GM19463 (cell line): ENCODE data around the gene SPTBN2.

Source experiments
- ATAC-seq: cut with Tn5 transposase; IDR thresholded peaks from one replicate; pipeline ENCODE4 v1.9.1; 2021; ENCODE audit warnings: mild to moderate bottlenecking, moderate library complexity; ENCODE audit not compliant: unreplicated experiment

Gene SPTBN2

DNA sequence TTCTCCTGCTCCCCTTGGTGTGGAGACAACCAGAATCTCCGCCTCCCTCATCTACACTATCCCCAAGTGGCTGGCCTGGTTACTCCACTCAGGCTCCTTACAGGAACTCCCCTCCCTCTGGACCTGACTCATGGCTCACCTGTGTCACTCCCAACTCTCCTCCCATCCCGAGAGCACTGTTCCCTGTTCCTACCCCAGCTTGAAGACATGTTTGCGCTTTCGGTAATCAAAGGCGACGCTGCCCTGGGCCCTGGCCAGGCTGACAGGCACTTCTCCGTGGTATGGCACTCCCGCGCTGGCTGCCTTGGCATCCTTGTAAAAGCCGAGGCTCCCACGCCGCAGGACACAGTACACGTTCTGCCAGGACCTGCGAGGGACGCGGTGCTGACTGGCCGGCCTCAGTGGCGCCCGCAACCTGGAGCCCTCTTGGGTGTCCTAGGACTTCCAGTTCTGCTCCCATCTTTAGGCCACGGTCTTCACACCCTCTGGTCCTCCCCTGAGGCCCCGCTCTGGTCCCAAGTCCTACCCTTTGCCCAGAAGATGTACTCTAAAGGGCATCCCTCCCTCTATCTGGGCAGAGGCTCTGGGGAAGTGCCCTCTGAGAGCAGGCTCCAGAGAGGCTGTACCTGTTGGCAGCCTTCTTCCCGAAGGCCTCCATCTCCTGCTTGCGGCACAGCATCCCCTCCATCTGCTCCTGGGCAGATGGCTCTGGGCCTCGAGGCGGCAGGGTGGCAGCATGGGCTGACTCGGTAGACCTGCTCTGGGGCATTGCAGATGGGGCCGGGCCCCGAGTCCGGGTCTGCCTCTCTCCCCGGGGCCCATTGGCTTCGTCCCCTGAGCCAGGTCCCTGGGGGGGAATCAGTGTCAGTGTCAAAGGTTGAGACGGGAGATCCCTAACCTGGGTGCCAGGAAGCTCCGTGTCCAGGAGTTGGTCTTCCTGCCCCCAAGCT is 41.9 kb downstream of the SPTBN2 start:
- ATAC-seq = no peak

- no peak for ATAC-seq
These were observed 42.8 kb downstream of the SPTBN2 start for GRCh38 chr11:66686100-66686785.

- no peak for ATAC-seq
These were observed 43.5 kb downstream of the SPTBN2 start for GRCh38 chr11:66685276-66686099.

DNA sequence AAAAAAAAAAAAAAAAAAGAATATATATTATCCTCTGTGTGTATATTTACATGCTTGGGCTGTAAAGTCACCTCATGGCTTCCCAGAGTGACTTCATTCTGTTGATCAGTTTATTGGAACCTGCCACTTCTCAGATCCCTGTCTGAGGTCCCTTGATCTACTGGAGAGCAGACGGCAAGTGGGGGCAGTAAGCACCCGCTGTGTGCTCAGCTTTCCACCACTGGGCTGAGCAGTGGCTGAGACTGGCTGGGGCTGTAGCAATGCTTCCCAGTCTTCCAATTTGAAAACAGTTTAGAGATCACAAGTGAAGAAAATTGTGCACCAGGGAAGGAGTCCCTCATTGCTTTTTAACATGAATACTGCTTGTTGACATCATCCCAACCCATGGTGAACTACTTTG is 44.4 kb downstream of the SPTBN2 start:
- ATAC-seq = no peak

GRCh38 chr11:66683877-66684276 is 45.1 kb downstream of the SPTBN2 start:
- ATAC-seq = no peak

- ATAC-seq = no peak
These were observed 47.9 kb downstream of the SPTBN2 start for GRCh38 chr11:66680966-66681645.

- ATAC-seq = peak; percentile 93
These were observed 51.2 kb downstream of the SPTBN2 start, which contains the start of gene RBM4B for GRCh38 chr11:66677599-66678375. Gene RBM4B (minus strand): TSS chr11:66677887. CDS start chr11:66677079, 808 bp downstream.

GRCh38 chr11:66676931-66677598 is 52.0 kb downstream of the SPTBN2 start:
- ATAC-seq = no peak

GRCh38 chr11:66676282-66676919 is 52.6 kb downstream of the SPTBN2 start:
- no peak for ATAC-seq

GRCh38 chr11:66674964-66675602 is 53.9 kb downstream of the SPTBN2 start:
- ATAC-seq = no peak

DNA sequence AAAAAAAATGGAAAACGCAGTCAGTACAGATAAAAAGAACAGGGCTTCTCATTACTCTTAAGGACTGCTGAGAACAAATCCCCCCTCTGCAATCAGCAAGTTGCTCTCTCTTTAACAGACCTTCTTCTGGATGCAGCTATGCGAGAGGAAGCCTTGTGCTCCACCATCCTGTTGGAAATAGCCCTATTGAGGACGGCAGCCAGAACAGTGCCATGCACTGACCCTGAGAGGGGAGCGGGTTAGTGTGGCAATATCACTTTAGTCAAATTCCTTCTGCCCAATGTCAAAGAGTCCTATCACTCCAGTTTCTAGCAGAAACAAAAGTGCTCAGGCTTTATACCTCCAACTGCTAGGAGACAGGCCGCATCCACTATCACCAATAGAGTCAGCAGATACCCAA is 58.2 kb downstream of the SPTBN2 start:
- ATAC-seq = no peak

GRCh38 chr11:66665369-66665768 is 63.6 kb downstream of the SPTBN2 start:
- ATAC-seq = no peak

DNA sequence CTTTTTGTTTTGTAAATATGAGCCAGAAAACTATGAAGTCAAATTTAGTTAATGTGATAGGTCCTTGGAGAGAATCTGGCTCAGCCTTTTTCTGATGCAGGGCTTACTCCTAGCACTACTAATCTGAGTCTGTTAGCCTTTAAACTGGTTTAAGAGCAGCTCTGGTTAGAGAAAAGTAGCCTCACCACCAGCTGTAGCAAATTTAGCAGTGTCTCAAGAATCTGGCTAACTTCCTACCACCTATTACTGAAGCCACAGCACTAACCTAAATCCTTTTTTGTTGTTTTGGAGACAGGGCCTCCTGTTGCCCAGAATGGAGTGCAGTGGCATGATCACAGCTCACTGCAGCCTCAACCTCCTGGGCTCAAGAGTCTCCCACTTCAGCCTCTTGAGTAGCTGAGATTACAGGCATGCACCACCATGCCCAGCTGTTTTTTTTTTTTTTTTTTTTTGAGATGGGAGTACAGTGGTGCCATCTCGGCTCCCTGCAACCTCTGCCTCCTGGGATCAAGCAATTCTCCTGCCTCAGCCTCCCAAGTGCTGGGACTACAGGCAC is 65.2 kb downstream of the SPTBN2 start:
- ATAC-seq = no peak

DNA sequence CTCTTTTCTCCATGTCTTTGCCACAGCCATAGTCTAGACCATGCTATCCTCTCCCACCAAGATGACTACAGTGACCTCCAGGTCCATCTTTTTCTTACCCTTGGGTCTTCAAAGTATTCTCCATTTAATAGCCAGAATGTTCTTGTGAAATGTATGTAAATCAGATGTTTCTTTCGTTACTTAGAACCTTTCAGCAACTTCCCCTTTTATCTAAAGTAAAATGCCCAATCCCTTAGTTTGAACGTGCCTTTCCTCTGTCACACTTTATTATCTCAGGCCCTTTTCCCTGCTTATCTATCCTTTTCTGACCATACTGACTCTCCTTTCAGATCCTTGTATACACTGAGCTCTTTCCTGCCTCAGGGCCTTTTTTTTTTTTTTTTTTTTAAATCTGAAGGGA is 69.3 kb downstream of the SPTBN2 start:
- ATAC-seq = no peak

GRCh38 chr11:66653123-66653522 is 75.9 kb downstream of the SPTBN2 start:
- ATAC-seq = no peak

GRCh38 chr11:66652651-66653050 is 76.4 kb downstream of the SPTBN2 start:
- ATAC-seq = no peak

- no peak for ATAC-seq
These were observed 78.0 kb downstream of the SPTBN2 start for GRCh38 chr11:66651016-66651415.

DNA sequence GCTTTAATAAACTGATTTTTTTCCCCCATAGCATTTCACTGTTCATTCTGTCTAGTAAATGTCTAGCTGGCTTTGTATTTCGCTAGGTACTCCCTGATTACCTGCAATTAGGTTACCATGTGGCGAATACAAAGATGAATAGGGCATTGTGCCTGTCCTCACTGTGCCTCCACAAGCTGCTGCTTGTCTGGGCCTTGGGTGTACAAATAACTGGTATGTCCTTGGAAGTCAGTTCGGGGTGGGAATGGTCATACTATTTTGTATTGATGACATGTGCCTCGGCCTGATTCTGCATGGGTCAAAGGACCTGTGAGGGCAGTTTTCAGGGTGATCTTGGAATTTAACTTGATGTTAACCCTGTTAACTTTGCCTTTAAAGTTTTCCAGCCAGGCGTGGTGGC is 79.1 kb downstream of the SPTBN2 start:
- ATAC-seq = no peak
